Upper lobe of left lung (tissue), 4 donors: ENCODE data around the gene HOXC11.

Source experiments
- CTCF ChIP-seq, 6 experiments: fragments of 450-650 bp in 4 of 6; fragments of 200-600 bp in 2 of 6; sonication (generic) in 2 of 6; IDR thresholded peaks; one replicate each; pipeline ENCODE4 v1.5.1; 2016 to 2019; ENCODE audit warnings: antibody characterized with exemption in 6 of 6
- EP300 ChIP-seq, 4 donors: sonication (generic); formaldehyde crosslinking; IDR thresholded peaks; one replicate each; pipeline ENCODE4 v1.5.1; 2017; ENCODE audit warnings: antibody characterized with exemption in 4 of 4, control low read depth in 2 of 4
- POLR2AphosphoS5 ChIP-seq, 2 donors: sonication (generic); formaldehyde crosslinking; IDR thresholded peaks; one replicate each; pipeline ENCODE4 v1.5.1; 2017; ENCODE audit warnings: antibody characterized with exemption in 2 of 2

DNA sequence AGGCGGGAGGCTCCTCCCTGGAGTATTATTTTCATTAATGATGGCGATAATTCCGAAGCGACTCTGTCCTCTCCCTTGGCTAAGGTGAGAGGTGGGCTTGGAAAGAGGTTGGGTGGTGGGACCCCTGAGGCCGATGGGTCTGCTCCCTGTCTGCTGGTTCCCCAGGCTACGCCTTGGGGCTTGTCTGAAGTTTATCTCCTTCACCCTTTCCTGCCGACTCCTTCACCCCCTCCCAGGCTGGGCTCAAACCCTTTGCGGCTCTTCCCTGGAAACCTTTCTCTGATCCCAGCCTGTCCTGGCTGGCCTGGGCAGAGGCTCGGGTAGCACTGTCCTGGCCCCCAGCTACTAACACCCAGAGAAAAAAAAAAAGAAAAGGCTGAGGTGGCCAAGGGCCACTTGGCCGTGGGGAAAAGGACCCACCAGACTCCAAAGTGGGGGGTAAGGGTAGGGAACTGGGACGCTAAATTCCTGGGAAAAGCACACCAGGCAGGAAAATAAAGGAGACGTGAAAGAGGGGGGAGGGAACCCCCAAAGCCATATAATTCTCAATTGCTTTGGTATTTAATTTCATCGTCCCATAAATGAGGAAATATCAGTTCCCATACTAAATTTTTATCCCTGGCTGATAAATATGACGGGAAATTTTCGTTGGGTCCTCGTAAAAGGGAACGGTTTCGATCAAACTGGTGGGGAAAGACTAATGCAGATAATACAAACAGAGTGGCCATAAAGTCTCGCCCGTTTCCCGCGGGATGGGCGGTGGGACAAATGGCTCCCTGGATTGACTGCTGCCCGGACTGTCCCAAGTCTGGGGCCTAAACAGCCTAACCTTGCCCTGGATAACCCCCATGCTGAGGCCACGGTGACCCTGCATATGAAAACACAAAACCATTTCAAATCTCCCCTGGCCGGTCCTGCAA lies 10.0 kb downstream of the HOXC11 start:
- TF ChIP-seq CTCF (IDR thresholded peaks at IDR 0.05) (no peak), EP300 (IDR thresholded peaks at IDR 0.05) (no peak), POLR2AphosphoS5 (IDR thresholded peaks at IDR 0.05) (no peak)
